ENCODE data around the gene TMEM269.

DNA sequence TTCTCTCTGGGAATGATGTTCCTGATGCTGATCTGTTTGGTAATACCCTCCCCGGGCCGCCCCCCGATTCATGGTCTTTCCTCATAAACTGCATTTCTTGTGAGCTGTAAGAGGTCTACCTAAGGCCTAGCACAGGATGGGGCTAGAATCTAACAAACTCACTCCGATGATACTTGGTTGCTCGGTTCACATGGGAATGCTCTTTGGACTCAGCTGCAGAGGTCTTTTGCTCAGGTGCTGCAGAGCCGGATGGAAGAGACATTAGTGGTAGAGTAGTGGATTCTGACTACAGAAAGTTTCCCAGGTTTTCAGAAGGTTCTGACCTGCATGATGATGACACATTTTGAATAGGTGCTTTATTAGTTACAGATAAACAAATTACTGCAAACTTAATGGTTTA is 8.3 kb upstream of the TMEM269 start:
- TF ChIP-seq, protein P1, sequence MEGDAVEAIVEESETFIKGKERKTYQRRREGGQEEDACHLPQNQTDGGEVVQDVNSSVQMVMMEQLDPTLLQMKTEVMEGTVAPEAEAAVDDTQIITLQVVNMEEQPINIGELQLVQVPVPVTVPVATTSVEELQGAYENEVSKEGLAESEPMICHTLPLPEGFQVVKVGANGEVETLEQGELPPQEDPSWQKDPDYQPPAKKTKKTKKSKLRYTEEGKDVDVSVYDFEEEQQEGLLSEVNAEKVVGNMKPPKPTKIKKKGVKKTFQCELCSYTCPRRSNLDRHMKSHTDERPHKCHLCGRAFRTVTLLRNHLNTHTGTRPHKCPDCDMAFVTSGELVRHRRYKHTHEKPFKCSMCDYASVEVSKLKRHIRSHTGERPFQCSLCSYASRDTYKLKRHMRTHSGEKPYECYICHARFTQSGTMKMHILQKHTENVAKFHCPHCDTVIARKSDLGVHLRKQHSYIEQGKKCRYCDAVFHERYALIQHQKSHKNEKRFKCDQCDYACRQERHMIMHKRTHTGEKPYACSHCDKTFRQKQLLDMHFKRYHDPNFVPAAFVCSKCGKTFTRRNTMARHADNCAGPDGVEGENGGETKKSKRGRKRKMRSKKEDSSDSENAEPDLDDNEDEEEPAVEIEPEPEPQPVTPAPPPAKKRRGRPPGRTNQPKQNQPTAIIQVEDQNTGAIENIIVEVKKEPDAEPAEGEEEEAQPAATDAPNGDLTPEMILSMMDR (IDR thresholded peaks at IDR 0.05) = no peak
- no peak for TF ChIP-seq POLR2A (IDR thresholded peaks at IDR 0.05)
- TF ChIP-seq POLR2AphosphoS5 (IDR thresholded peaks at IDR 0.05) = no peak
